Lung (tissue), 12 donors: ENCODE measurements around the gene ZNF606. TPM values are rescaled to one million over a fixed set of nuclear protein-coding genes. Genes with fewer than 3 reads are reported as not detected.

Source experiments
- ATAC-seq: fragments of 200-7000 bp; cut with Tn5 transposase; one replicate; pipeline ENCODE4 v1.9.1; 2020; ENCODE audit warnings: moderate number of reproducible peaks; ENCODE audit not compliant: insufficient read depth, low FRiP score
- DNase-seq, 3 donors: peaks; one replicate each; pipeline ENCODE4 v3.0.0-alpha.2; 2013 to 2017
- H3K27ac ChIP-seq, 2 donors: one replicate each; pipeline ENCODE4 v1.5.1; 2013; ENCODE audit warnings: mild to moderate bottlenecking in 2 of 2, moderate library complexity in 2 of 2, control low read depth in 1 of 2, inconsistent platforms in 1 of 2, low read depth in 1 of 2, low read length in 1 of 2
- H3K27me3 ChIP-seq, 3 donors: one replicate each; pipeline ENCODE4 v1.5.1; 2013; ENCODE audit warnings: low read length in 2 of 3; ENCODE audit not compliant: control insufficient read depth in 3 of 3, insufficient read depth in 3 of 3
- H3K36me3 ChIP-seq, 4 donors: one replicate each; pipeline ENCODE4 v1.5.1; 2013; ENCODE audit warnings: low read length in 4 of 4, mild to moderate bottlenecking in 1 of 4, moderate library complexity in 1 of 4; ENCODE audit not compliant: control insufficient read depth in 4 of 4, insufficient read depth in 4 of 4
- H3K4me1 ChIP-seq, 5 donors: one replicate each; pipeline ENCODE4 v1.5.1; 2013; ENCODE audit warnings: low read length in 5 of 5, mild to moderate bottlenecking in 2 of 5, moderate library complexity in 1 of 5; ENCODE audit not compliant: control insufficient read depth in 5 of 5, insufficient read depth in 5 of 5
- H3K4me3 ChIP-seq: one replicate; pipeline ENCODE4 v1.5.1; 2013; ENCODE audit warnings: mild to moderate bottlenecking, control low read depth, moderate library complexity
- H3K9ac ChIP-seq, 2 donors: one replicate each; pipeline ENCODE4 v1.5.1; 2013; ENCODE audit warnings: low read length in 2 of 2, control low read depth in 1 of 2; ENCODE audit not compliant: insufficient read depth in 1 of 2
- H3K9me3 ChIP-seq, 4 donors: one replicate each; pipeline ENCODE4 v1.5.1; 2013; ENCODE audit warnings: low read length in 3 of 4, mild to moderate bottlenecking in 1 of 4, moderate library complexity in 1 of 4; ENCODE audit not compliant: control insufficient read depth in 4 of 4, insufficient read depth in 3 of 4
- CTCF ChIP-seq: IDR thresholded peaks from 2 replicates; pipeline ENCODE4 v1.5.1; 2012; ENCODE audit warnings: mild to moderate bottlenecking; ENCODE audit errors: control extremely low read depth, extremely low read depth
- WGBS, 2 donors: extraction: QIAGEN DNeasy Blood & Tissue Kit; methylation state at CpG; one replicate each; pipeline ENCODE4 v1.1.7; 2013; 5-methylcytosine and 5-hydroxymethylcytosine counted together
- polyA plus RNA-seq, 2 donors: library from polyadenylated mRNA; stranded (reverse); fragments of 200-250 nt; gene quantifications; one replicate each; pipeline ENCODE4 v1.2.1, GENCODE V29; 2013
- total RNA-seq, 2 donors: library from RNA; depleted of rRNA in 1 of 2; stranded (reverse); fragments of >200 nt in 1 of 2; gene quantifications; one replicate each; pipeline ENCODE4 v1.2.1, GENCODE V29; 2014 to 2021
- donor health status: control.
- donor health status: control.
- donor health status: Bipolar disorder and iron deficiency.
- donor health status: healthy.
- donor health status: DM: yes; HTN: yes; CAD: no.

The ZNF606 gene
- total and polyA plus RNA-seq, 4 donors = 6.0 to 37.9 (median 11.7) TPM

GRCh38 chr19:58046856-58047255 is 44.2 kb upstream of the ZNF606 start:
- no peak for DNase-seq
- Histone ChIP-seq H3K36me3 (peaks cover 0 to 3% (median 0%) of the 10 kb centered on the region in 4 donors), H3K4me1 (no peaks in the 10 kb centered on the region), H3K9ac (no peak overlapping the region), H3K4me3 (no peak overlapping the region), H3K27me3 (no peaks in the 10 kb centered on the region), H3K9me3 (peaks cover 0 to 70% (median 10%) of the 10 kb centered on the region in 4 donors), H3K27ac (no peak overlapping the region)
- no peak for ATAC-seq
- TF ChIP-seq CTCF = no peak
- 83 to 89% methylated on average over 7 of the region's 7 CpGs for WGBS, 2 donors

DNA sequence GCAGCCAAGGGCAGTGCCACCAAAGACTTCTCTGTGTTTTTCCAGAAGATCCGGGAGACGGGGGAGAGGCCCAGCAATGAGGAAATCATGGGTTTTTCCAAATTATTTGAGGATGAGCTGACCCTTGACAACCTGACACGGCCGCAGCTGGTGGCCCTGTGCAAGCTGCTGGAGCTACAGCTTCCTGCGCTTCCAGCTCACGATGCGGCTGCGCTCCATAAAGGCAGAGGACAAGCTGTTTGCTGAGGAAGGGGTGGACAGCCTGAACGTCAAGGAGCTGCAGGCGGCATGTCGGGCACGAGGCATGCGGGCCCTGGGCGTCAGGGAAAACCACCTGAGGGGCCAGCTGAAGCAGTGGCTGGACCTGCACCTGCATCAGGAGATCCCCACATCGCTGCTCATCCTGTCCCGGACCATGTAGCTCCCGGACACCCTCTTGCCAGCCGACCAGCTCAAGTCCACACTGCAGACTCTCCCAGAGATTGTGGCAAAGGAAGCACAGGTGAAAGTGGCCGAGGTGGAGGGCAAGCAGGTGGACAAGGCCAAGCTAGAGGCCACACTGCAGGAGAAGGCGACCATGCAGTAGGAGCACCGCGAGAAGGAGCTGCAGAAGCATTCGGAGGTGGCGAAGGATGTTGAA is 42.9 kb upstream of the ZNF606 start:
- Histone ChIP-seq H3K27me3 (no peaks in the 10 kb centered on the region), H3K9me3 (peaks cover 0 to 72% (median 8%) of the 10 kb centered on the region in 4 donors), H3K9ac (no peak overlapping the region), H3K27ac (no peak overlapping the region), H3K4me1 (no peaks in the 10 kb centered on the region), H3K4me3 (no peak overlapping the region), H3K36me3 (no peaks in the 10 kb centered on the region)
- no peak for TF ChIP-seq CTCF
- ATAC-seq (no peak), DNase-seq (no peak)
- 93 to 97% methylated on average over 24 of the region's 24 CpGs for WGBS, 2 donors

- no peak overlapping the region for H3K4me3 ChIP-seq
- DNase-seq (no peak), ATAC-seq (no peak)
- no peak overlapping the region for H3K9ac ChIP-seq
- H3K4me1 ChIP-seq = no peaks in the 10 kb centered on the region
- no peak overlapping the region for H3K27ac ChIP-seq
- H3K36me3 ChIP-seq = no peaks in the 10 kb centered on the region
- H3K27me3 ChIP-seq = no peaks in the 10 kb centered on the region
- H3K9me3 ChIP-seq = peaks cover 0 to 79% (median 8%) of the 10 kb centered on the region in 4 donors
- 92 to 96% methylated on average over 26 of the region's 26 CpGs for WGBS, 2 donors
- no peak for TF ChIP-seq CTCF
These were observed 42.3 kb upstream of the ZNF606 start for GRCh38 chr19:58044886-58045285.

DNA sequence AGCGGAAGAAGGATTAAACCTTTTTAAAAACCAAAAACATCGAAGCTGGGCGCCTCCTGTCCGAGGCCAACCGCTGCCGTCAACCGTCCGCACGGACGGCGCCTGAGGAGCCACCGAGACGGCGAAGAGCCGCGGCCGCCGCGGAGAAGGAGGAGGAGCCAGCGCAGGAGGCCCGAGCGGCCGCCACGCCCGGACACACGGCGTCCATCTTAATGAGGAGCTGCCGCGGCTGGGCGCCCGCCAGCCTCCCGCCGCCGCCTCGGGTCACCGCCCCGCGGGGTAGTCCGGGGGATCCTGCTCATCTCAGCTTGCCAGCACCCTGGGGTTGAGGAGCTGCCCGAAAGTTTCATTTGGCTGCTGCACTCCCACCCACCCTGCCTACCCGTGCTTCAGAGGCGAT is 41.8 kb upstream of the ZNF606 start:
- no peaks in the 10 kb centered on the region for H3K4me1 ChIP-seq
- H3K4me3 ChIP-seq = no peak overlapping the region
- no peaks in the 10 kb centered on the region for H3K27me3 ChIP-seq
- H3K9ac ChIP-seq = no peak overlapping the region
- H3K27ac ChIP-seq = no peak overlapping the region
- TF ChIP-seq CTCF = no peak
- ATAC-seq = no peak
- peaks cover 0 to 77% (median 5%) of the 10 kb centered on the region in 4 donors for H3K9me3 ChIP-seq
- no peak for DNase-seq
- H3K36me3 ChIP-seq = no peaks in the 10 kb centered on the region
- WGBS, 2 donors = 56 to 82% methylated on average over 40 to 42 of the region's 42 CpGs
